GM12878 (cell line): ENCODE results near the gene CDCA5.

Source experiments
- JUNB ChIP-seq: IDR thresholded peaks from 2 replicates; pipeline ENCODE4 v1.6.1; 2016; ENCODE audit warnings: antibody characterized with exemption, mild to moderate bottlenecking
- POLR2A ChIP-seq: IDR thresholded peaks from 2 replicates; pipeline ENCODE4 v1.6.1; 2011; ENCODE audit warnings: low read depth, mild to moderate bottlenecking, low read length
- RAD21 ChIP-seq: IDR thresholded peaks from 2 replicates; pipeline ENCODE4 v1.6.1; 2011; ENCODE audit warnings: mild to moderate bottlenecking, low read depth, low read length, moderate library complexity; ENCODE audit not compliant: insufficient read depth

- TF ChIP-seq RAD21 (no peak), POLR2A (no peak), JUNB (peak; percentile 80)
These were observed 16.4 kb downstream of the CDCA5 start for GRCh38 chr11:65067446-65067845.
